T-helper 2 cell treated with Interferon-gamma antibody and Interleukin-4, amounts not matched to agents 5 μg/mL and 100 μg/mL, for 36 hours (primary cell): ENCODE results near the gene CPB1.
"Not testable (repeated sequence)": the region's sequence is repeated elsewhere in the genome, so short reads cannot be mapped to it uniquely, and the experiment has no call there.

Experiments used
- DNase-seq: peaks from one replicate; pipeline ENCODE4 v3.0.0; 2021; ENCODE audit warnings: low spot score
- H3K27ac Mint-ChIP-seq: one replicate; pipeline ENCODE4 v1.8.0; 2021; ENCODE audit warnings: mild to moderate bottlenecking, mixed read lengths
- H3K27me3 Mint-ChIP-seq: one replicate; pipeline ENCODE4 v1.8.0; 2021; ENCODE audit warnings: low read depth, mixed read lengths
- H3K36me3 Mint-ChIP-seq: one replicate; pipeline ENCODE4 v1.8.0; 2021; ENCODE audit warnings: low read depth, mixed read lengths
- H3K4me1 Mint-ChIP-seq: one replicate; pipeline ENCODE4 v1.8.0; 2021; ENCODE audit warnings: low read depth, mixed read lengths
- H3K4me3 Mint-ChIP-seq: one replicate; pipeline ENCODE4 v1.8.0; 2022; ENCODE audit warnings: mild to moderate bottlenecking, moderate library complexity, mixed read lengths
- H3K9me3 Mint-ChIP-seq: one replicate; pipeline ENCODE4 v1.8.0; 2021; ENCODE audit warnings: mixed read lengths

The CPB1 gene

GRCh38 chr3:148827585-148827984 lies at the start of gene CPB1:
Gene CPB1 (plus strand): TSS chr3:148827811. CDS start chr3:148827824, 13 bp downstream.
- Mint-ChIP-seq H3K4me1 (no peaks in the 10 kb centered on the region), H3K4me3 (no peak within 1 kb of the TSS), H3K27ac (no peak within 1 kb of the TSS), H3K9me3 (no peaks in the 10 kb centered on the region), H3K36me3 (no peaks in the 10 kb centered on the region), H3K27me3 (peaks cover 2% of the 10 kb centered on the region)
- DNase-seq: no peak

GRCh38 chr3:148778926-148779325 lies 48.7 kb upstream of the CPB1 start:
- Mint-ChIP-seq H3K27ac (no peak overlapping the region), H3K9me3 (no peaks in the 10 kb centered on the region), H3K36me3 (no peaks in the 10 kb centered on the region), H3K4me1 (no peaks in the 10 kb centered on the region), H3K4me3 (no peak overlapping the region), H3K27me3 (no peaks in the 10 kb centered on the region)
- no peak for DNase-seq

- not testable (repeated sequence) for H3K27me3 Mint-ChIP-seq, H3K36me3 Mint-ChIP-seq, H3K27ac Mint-ChIP-seq, H3K4me1 Mint-ChIP-seq, H3K4me3 Mint-ChIP-seq, DNase-seq, H3K9me3 Mint-ChIP-seq
Measured at GRCh38 chr3:148785026-148785425, 42.6 kb upstream of the CPB1 start.

GRCh38 chr3:148786159-148786558 lies 41.5 kb upstream of the CPB1 start:
- H3K27me3 Mint-ChIP-seq, H3K4me1 Mint-ChIP-seq, H3K4me3 Mint-ChIP-seq: not testable (repeated sequence)

GRCh38 chr3:148789146-148789545 lies 38.5 kb upstream of the CPB1 start:
- Mint-ChIP-seq H3K4me3 (no peak overlapping the region), H3K27ac (no peak overlapping the region), H3K27me3 (no peaks in the 10 kb centered on the region), H3K36me3 (no peaks in the 10 kb centered on the region), H3K9me3 (no peaks in the 10 kb centered on the region), H3K4me1 (no peaks in the 10 kb centered on the region)
- no peak for DNase-seq

More at GRCh38 chr3:148786159-148786558, 41.5 kb upstream of the CPB1 start:
- not testable (repeated sequence) for DNase-seq, H3K9me3 Mint-ChIP-seq, H3K27ac Mint-ChIP-seq, H3K36me3 Mint-ChIP-seq

- Mint-ChIP-seq H3K36me3 (no peaks in the 10 kb centered on the region), H3K4me1 (no peaks in the 10 kb centered on the region), H3K27ac (no peak overlapping the region), H3K4me3 (no peak overlapping the region), H3K27me3 (no peaks in the 10 kb centered on the region), H3K9me3 (no peaks in the 10 kb centered on the region)
- DNase-seq: no peak
Measured at GRCh38 chr3:148789906-148790305, 37.7 kb upstream of the CPB1 start.

GRCh38 chr3:148790370-148790769 lies 37.2 kb upstream of the CPB1 start:
- Mint-ChIP-seq H3K27me3 (no peaks in the 10 kb centered on the region), H3K9me3 (no peaks in the 10 kb centered on the region), H3K27ac (no peak overlapping the region), H3K4me3 (no peak overlapping the region), H3K36me3 (no peaks in the 10 kb centered on the region), H3K4me1 (no peaks in the 10 kb centered on the region)
- no peak for DNase-seq

GRCh38 chr3:148790851-148791735 lies 36.5 kb upstream of the CPB1 start:
- no peaks in the 10 kb centered on the region for H3K4me1 Mint-ChIP-seq
- DNase-seq: no peak
- H3K27me3 Mint-ChIP-seq: no peaks in the 10 kb centered on the region
- H3K4me3 Mint-ChIP-seq: no peak overlapping the region
- no peaks in the 10 kb centered on the region for H3K36me3 Mint-ChIP-seq
- no peak overlapping the region for H3K27ac Mint-ChIP-seq
- H3K9me3 Mint-ChIP-seq: no peaks in the 10 kb centered on the region

GRCh38 chr3:148791920-148792319 lies 35.7 kb upstream of the CPB1 start:
- no peaks in the 10 kb centered on the region for H3K36me3 Mint-ChIP-seq
- no peak overlapping the region for H3K4me3 Mint-ChIP-seq
- H3K27me3 Mint-ChIP-seq: no peaks in the 10 kb centered on the region
- no peak for DNase-seq
- no peak overlapping the region for H3K27ac Mint-ChIP-seq
- no peaks in the 10 kb centered on the region for H3K9me3 Mint-ChIP-seq
- H3K4me1 Mint-ChIP-seq: no peaks in the 10 kb centered on the region

GRCh38 chr3:148792516-148792915 lies 35.1 kb upstream of the CPB1 start:
- Mint-ChIP-seq H3K27me3 (no peaks in the 10 kb centered on the region), H3K27ac (no peak overlapping the region), H3K36me3 (no peaks in the 10 kb centered on the region), H3K4me1 (no peaks in the 10 kb centered on the region), H3K4me3 (no peak overlapping the region), H3K9me3 (no peaks in the 10 kb centered on the region)
- DNase-seq: no peak

GRCh38 chr3:148796799-148797198 lies 30.8 kb upstream of the CPB1 start:
- no peak overlapping the region for H3K27ac Mint-ChIP-seq
- no peak overlapping the region for H3K4me3 Mint-ChIP-seq

GRCh38 chr3:148797795-148798194 lies 29.8 kb upstream of the CPB1 start:
- no peaks in the 10 kb centered on the region for H3K4me1 Mint-ChIP-seq
- H3K27ac Mint-ChIP-seq: no peak overlapping the region
- H3K4me3 Mint-ChIP-seq: no peak overlapping the region
- DNase-seq: no peak
- no peaks in the 10 kb centered on the region for H3K9me3 Mint-ChIP-seq
- no peaks in the 10 kb centered on the region for H3K36me3 Mint-ChIP-seq
- no peaks in the 10 kb centered on the region for H3K27me3 Mint-ChIP-seq

More at GRCh38 chr3:148796799-148797198, 30.8 kb upstream of the CPB1 start:
- H3K4me1 Mint-ChIP-seq: no peaks in the 10 kb centered on the region
- no peaks in the 10 kb centered on the region for H3K9me3 Mint-ChIP-seq
- no peak for DNase-seq
- H3K27me3 Mint-ChIP-seq: no peaks in the 10 kb centered on the region
- H3K36me3 Mint-ChIP-seq: no peaks in the 10 kb centered on the region

GRCh38 chr3:148800414-148800813 lies 27.2 kb upstream of the CPB1 start:
- Mint-ChIP-seq H3K4me3 (no peak overlapping the region), H3K27ac (no peak overlapping the region), H3K27me3 (no peaks in the 10 kb centered on the region), H3K9me3 (no peaks in the 10 kb centered on the region), H3K4me1 (no peaks in the 10 kb centered on the region), H3K36me3 (no peaks in the 10 kb centered on the region)
- DNase-seq: no peak

- DNase-seq: no peak
- H3K27me3 Mint-ChIP-seq: no peaks in the 10 kb centered on the region
- no peaks in the 10 kb centered on the region for H3K36me3 Mint-ChIP-seq
- no peaks in the 10 kb centered on the region for H3K4me1 Mint-ChIP-seq
- H3K27ac Mint-ChIP-seq: no peak overlapping the region
- H3K4me3 Mint-ChIP-seq: no peak overlapping the region
- no peaks in the 10 kb centered on the region for H3K9me3 Mint-ChIP-seq
Measured at GRCh38 chr3:148809835-148810234, 17.8 kb upstream of the CPB1 start.
